ENCODE results near the gene PHYHD1. TPM values are rescaled to one million over a fixed set of nuclear protein-coding genes. Genes with fewer than 3 reads are reported as not detected.

PHYHD1 gene
- total RNA-seq, result 16.2 and 16.3 TPM in 2 replicates

GRCh38 chr9:128920381-128921058 is at the start of gene PHYHD1:
TSS of gene PHYHD1 (plus strand) at chr9:128920982. CDS start at chr9:128922324, 1,342 bp downstream.

GRCh38 chr9:128881884-128882676 is 38.7 kb upstream of the PHYHD1 start, which contains the start of the genes KYAT1 and LRRC8A:
TSS of gene KYAT1 (minus strand) at chr9:128881950. CDS start at chr9:128845405, 36,545 bp downstream.
TSS of gene LRRC8A (plus strand) at chr9:128882133. CDS start at chr9:128907165, 25,032 bp downstream.

GRCh38 chr9:128947527-128948301 is 26.9 kb downstream of the PHYHD1 start, which contains the start of the genes DOLK and NUP188:
TSS of gene DOLK (minus strand) at chr9:128947603. CDS start at chr9:128947303, 300 bp downstream.
TSS of gene NUP188 (plus strand) at chr9:128947699. CDS start at chr9:128947720, 21 bp downstream.

Other genes starting within 250 kb of the PHYHD1 start
- 463 and 530 TPM in 2 replicates for gene SET, start 231.8 kb upstream of the PHYHD1 start, total RNA-seq
- gene PKN3, start 218.5 kb upstream of the PHYHD1 start, total RNA-seq, result 0.34 and 0.79 TPM in 2 replicates
- 23.4 and 28.7 TPM in 2 replicates for gene ZDHHC12, start 196.9 kb upstream of the PHYHD1 start, total RNA-seq
- gene ZER1, start 149.1 kb upstream of the PHYHD1 start, total RNA-seq, result 16.8 and 19.1 TPM in 2 replicates
- 9.0 and 10.8 TPM in 2 replicates for gene TBC1D13, start 133.7 kb upstream of the PHYHD1 start, total RNA-seq
- 17.5 and 22.2 TPM in 2 replicates for gene ENDOG, start 102.5 kb upstream of the PHYHD1 start, total RNA-seq
- gene SPOUT1, start 91.2 kb upstream of the PHYHD1 start, total RNA-seq, result 10.7 and 11.2 TPM in 2 replicates
- gene KYAT1, start 39.0 kb upstream of the PHYHD1 start, total RNA-seq, result 8.4 and 8.7 TPM in 2 replicates
- gene LRRC8A, start 38.8 kb upstream of the PHYHD1 start, total RNA-seq, result 21.0 and 27.0 TPM in 2 replicates
- 26.0 and 28.4 TPM in 2 replicates for gene DOLK, start 26.6 kb downstream of the PHYHD1 start, total RNA-seq
- gene NUP188, start 26.7 kb downstream of the PHYHD1 start, total RNA-seq, result 26.2 and 32.5 TPM in 2 replicates
- 45.2 and 46.6 TPM in 2 replicates for gene SH3GLB2, start 107.3 kb downstream of the PHYHD1 start, total RNA-seq
- gene MIGA2, start 115.6 kb downstream of the PHYHD1 start, total RNA-seq, result 20.2 and 25.5 TPM in 2 replicates
- gene DOLPP1, start 160.1 kb downstream of the PHYHD1 start, total RNA-seq, result 5.4 and 6.2 TPM in 2 replicates
- 46.4 and 49.0 TPM in 2 replicates for gene CRAT, start 189.8 kb downstream of the PHYHD1 start, total RNA-seq
- gene PTPA, start 190.4 kb downstream of the PHYHD1 start, total RNA-seq, result 68.0 and 114 TPM in 2 replicates

Measured in bronchial smooth muscle cell (primary cell).